Activated gamma-delta T cell (primary cell): Measurements from ENCODE around the gene MPP1.

Source experiments
- DNase-seq: peaks from one replicate; lab custom pipeline; 2025; lab: John Stamatoyannopoulos, UW

The MPP1 gene

GRCh38 chrX:154775419-154776349 lies 29.6 kb downstream of the MPP1 start:
- DNase-seq, result no peak

GRCh38 chrX:154774622-154775021 lies 30.7 kb downstream of the MPP1 start:
- no peak for DNase-seq

- DNase-seq, result peak; percentile 93
Observed at GRCh38 chrX:154762537-154763296, 42.6 kb downstream of the MPP1 start, which contains the start of gene DKC1. TSS of gene DKC1 (plus strand) at chrX:154762864. CDS start at chrX:154762966, 102 bp downstream.

- DNase-seq, result no peak
Observed at GRCh38 chrX:154761977-154762536, 43.2 kb downstream of the MPP1 start.

GRCh38 chrX:154758696-154759095 lies 46.6 kb downstream of the MPP1 start:
- no peak for DNase-seq

- no peak for DNase-seq
Observed at GRCh38 chrX:154751669-154752271, 53.5 kb downstream of the MPP1 start.

- DNase-seq, result no peak
Observed at GRCh38 chrX:154751203-154751668, 54.0 kb downstream of the MPP1 start.

GRCh38 chrX:154750301-154751202 lies 54.7 kb downstream of the MPP1 start, which contains the start of gene GAB3:
TSS of gene GAB3 (minus strand) at chrX:154751077. CDS start at chrX:154751025, 52 bp downstream.
- DNase-seq, result peak; percentile 49

GRCh38 chrX:154749856-154750255 lies 55.4 kb downstream of the MPP1 start:
- no peak for DNase-seq

GRCh38 chrX:154748712-154749339 lies 56.5 kb downstream of the MPP1 start:
- no peak for DNase-seq

GRCh38 chrX:154742613-154743012 lies 62.7 kb downstream of the MPP1 start:
- DNase-seq, result no peak

- no peak for DNase-seq
Observed at GRCh38 chrX:154739952-154740465, 65.3 kb downstream of the MPP1 start.

- no peak for DNase-seq
Observed at GRCh38 chrX:154738011-154738738, 67.1 kb downstream of the MPP1 start.

- DNase-seq, result no peak
Observed at GRCh38 chrX:154737136-154737535, 68.1 kb downstream of the MPP1 start.

- DNase-seq, result no peak
Observed at GRCh38 chrX:154735695-154736393, 69.4 kb downstream of the MPP1 start.

- no peak for DNase-seq
Observed at GRCh38 chrX:154734061-154734781, 71.1 kb downstream of the MPP1 start.

GRCh38 chrX:154733066-154733425 lies 72.2 kb downstream of the MPP1 start:
- no peak for DNase-seq

GRCh38 chrX:154732421-154733065 lies 72.7 kb downstream of the MPP1 start:
- DNase-seq, result no peak
